Natural killer cell treated with Interleukin-12 subunit alpha and Interleukin-12 subunit beta and Interleukin-15 and Interleukin-18, amount 100 ng/mL, for 72 hours (primary cell): ENCODE results near the gene COBLL1. TPM values are rescaled to one million over a fixed set of nuclear protein-coding genes. Genes with fewer than 3 reads are reported as not detected.

Source experiments
- ATAC-seq, 2 donors: fragments of 150-1000 bp; cut with Tn5 transposase in 1 of 2; sonication (Bioruptor Pico), chemical (Tn5 transposase) in 1 of 2; 2 replicates each; pipeline ENCODE4 v1.10.0; 2021
- DNase-seq: peaks from one replicate; pipeline ENCODE4 v3.0.0; 2022; ENCODE audit warnings: low spot score
- H3K27ac Mint-ChIP-seq, 2 donors: 1 replicate in 1 of 2; 2 replicates in 1 of 2; pipeline ENCODE4 v1.8.0; 2022; ENCODE audit warnings: mixed read lengths in 2 of 2, mild to moderate bottlenecking in 1 of 2, moderate library complexity in 1 of 2
- H3K27me3 Mint-ChIP-seq, 2 donors: 1 replicate in 1 of 2; 2 replicates in 1 of 2; pipeline ENCODE4 v1.8.0; 2022; ENCODE audit warnings: mixed read lengths in 2 of 2
- H3K36me3 Mint-ChIP-seq: one replicate; pipeline ENCODE4 v1.8.0; 2022; ENCODE audit warnings: mixed read lengths
- H3K4me1 Mint-ChIP-seq, 2 donors: 1 replicate in 1 of 2; 2 replicates in 1 of 2; pipeline ENCODE4 v1.8.0; 2022; ENCODE audit warnings: low read depth in 2 of 2, mixed read lengths in 2 of 2, mild to moderate bottlenecking in 1 of 2
- H3K4me3 Mint-ChIP-seq: one replicate; pipeline ENCODE4 v1.8.0; 2022; ENCODE audit warnings: mixed read lengths
- H3K9me3 Mint-ChIP-seq: 2 replicates; pipeline ENCODE4 v1.8.0; 2022; ENCODE audit warnings: mixed read lengths
- total RNA-seq, 2 donors: library from RNA; stranded (reverse); gene quantifications; one replicate each; pipeline ENCODE4 v1.2.3, GENCODE V29; 2022

COBLL1 gene
- total RNA-seq, 2 donors from 2014 or later, result 0.19 to 3.1 TPM

GRCh38 chr2:164842624-164842966 is 972 bp upstream of the COBLL1 start:
- Mint-ChIP-seq H3K27ac (no peak overlapping the region), H3K27me3 (peaks cover 13 to 22% of the 10 kb centered on the region in 2 donors), H3K36me3 (no peaks in the 10 kb centered on the region), H3K4me1 (peaks cover 0 to 8% of the 10 kb centered on the region in 2 donors), H3K4me3 (no peak overlapping the region), H3K9me3 (no peaks in the 10 kb centered on the region)
- DNase-seq, result no peak
- no peak for ATAC-seq

GRCh38 chr2:164840930-164841718 is 499 bp downstream of the COBLL1 start:
- ATAC-seq (peak; percentile 73 to 77), DNase-seq (no peak)
- no peaks in the 10 kb centered on the region for H3K36me3 Mint-ChIP-seq
- H3K9me3 Mint-ChIP-seq, result no peaks in the 10 kb centered on the region
- no peak overlapping the region for H3K27ac Mint-ChIP-seq
- H3K4me1 Mint-ChIP-seq, result peaks cover 0 to 8% of the 10 kb centered on the region in 2 donors
- H3K4me3 Mint-ChIP-seq, result peak overlapping the region; percentile 54
- H3K27me3 Mint-ChIP-seq, result peaks cover 13 to 22% of the 10 kb centered on the region in 2 donors

GRCh38 chr2:164840458-164840929 is 1.1 kb downstream of the COBLL1 start:
- peaks cover 14 to 22% of the 10 kb centered on the region in 2 donors for H3K27me3 Mint-ChIP-seq
- H3K36me3 Mint-ChIP-seq, result no peaks in the 10 kb centered on the region
- DNase-seq, result no peak
- ATAC-seq, result peak in 1 of 2 donors; percentile 28
- no peak overlapping the region for H3K27ac Mint-ChIP-seq
- H3K4me3 Mint-ChIP-seq, result peak overlapping the region; percentile 36
- no peaks in the 10 kb centered on the region for H3K9me3 Mint-ChIP-seq
- H3K4me1 Mint-ChIP-seq, result peaks cover 0 to 8% of the 10 kb centered on the region in 2 donors

GRCh38 chr2:164839914-164840457 is 1.6 kb downstream of the COBLL1 start:
- Mint-ChIP-seq H3K9me3 (no peaks in the 10 kb centered on the region), H3K4me1 (peaks cover 0 to 8% of the 10 kb centered on the region in 2 donors), H3K27me3 (peaks cover 19 to 22% of the 10 kb centered on the region in 2 donors), H3K27ac (no peak overlapping the region), H3K4me3 (peak overlapping the region; percentile 36), H3K36me3 (no peaks in the 10 kb centered on the region)
- DNase-seq, result no peak
- ATAC-seq, result no peak

GRCh38 chr2:164837807-164838206 is 3.8 kb downstream of the COBLL1 start:
- Mint-ChIP-seq H3K4me3 (no peak overlapping the region), H3K9me3 (no peaks in the 10 kb centered on the region), H3K27me3 (peaks cover 12 to 20% of the 10 kb centered on the region in 2 donors), H3K27ac (no peak overlapping the region), H3K36me3 (no peaks in the 10 kb centered on the region), H3K4me1 (peaks cover 0 to 8% of the 10 kb centered on the region in 2 donors)
- ATAC-seq, result no peak
- no peak for DNase-seq

GRCh38 chr2:164836907-164837306 is 4.7 kb downstream of the COBLL1 start:
- no peak for DNase-seq
- no peak for ATAC-seq
- H3K9me3 Mint-ChIP-seq, result no peaks in the 10 kb centered on the region
- peaks cover 12 to 18% of the 10 kb centered on the region in 2 donors for H3K27me3 Mint-ChIP-seq
- no peak overlapping the region for H3K4me3 Mint-ChIP-seq
- H3K27ac Mint-ChIP-seq, result no peak overlapping the region
- H3K36me3 Mint-ChIP-seq, result no peaks in the 10 kb centered on the region
- H3K4me1 Mint-ChIP-seq, result peaks cover 0 to 8% of the 10 kb centered on the region in 2 donors

- Mint-ChIP-seq H3K27ac (no peak overlapping the region), H3K36me3 (no peaks in the 10 kb centered on the region), H3K4me1 (peaks cover 0 to 2% of the 10 kb centered on the region in 2 donors), H3K9me3 (no peaks in the 10 kb centered on the region), H3K27me3 (peaks cover 9 to 13% of the 10 kb centered on the region in 2 donors), H3K4me3 (no peak overlapping the region)
- ATAC-seq (no peak), DNase-seq (no peak)
Measured at GRCh38 chr2:164835302-164835701, 6.3 kb downstream of the COBLL1 start.

- peaks cover 5 to 11% of the 10 kb centered on the region in 2 donors for H3K27me3 Mint-ChIP-seq
- no peaks in the 10 kb centered on the region for H3K4me1 Mint-ChIP-seq
- H3K27ac Mint-ChIP-seq, result no peak overlapping the region
- no peak overlapping the region for H3K4me3 Mint-ChIP-seq
- DNase-seq (no peak), ATAC-seq (no peak)
- no peaks in the 10 kb centered on the region for H3K9me3 Mint-ChIP-seq
- no peaks in the 10 kb centered on the region for H3K36me3 Mint-ChIP-seq
Measured at GRCh38 chr2:164831887-164832286, 9.7 kb downstream of the COBLL1 start.

GRCh38 chr2:164831180-164831579 is 10.4 kb downstream of the COBLL1 start:
- Mint-ChIP-seq H3K4me3 (no peak overlapping the region), H3K9me3 (no peaks in the 10 kb centered on the region), H3K27ac (no peak overlapping the region), H3K36me3 (no peaks in the 10 kb centered on the region), H3K4me1 (no peaks in the 10 kb centered on the region), H3K27me3 (peaks cover 5 to 11% of the 10 kb centered on the region in 2 donors)
- DNase-seq, result no peak
- ATAC-seq, result no peak

- Mint-ChIP-seq H3K36me3 (no peaks in the 10 kb centered on the region), H3K4me1 (no peaks in the 10 kb centered on the region), H3K4me3 (no peak overlapping the region), H3K9me3 (no peaks in the 10 kb centered on the region), H3K27ac (no peak overlapping the region), H3K27me3 (peaks cover 5% of the 10 kb centered on the region in 2 donors)
- no peak for ATAC-seq
- no peak for DNase-seq
Measured at GRCh38 chr2:164826293-164827243, 15.1 kb downstream of the COBLL1 start.

- Mint-ChIP-seq H3K27me3 (peaks cover 2 to 5% of the 10 kb centered on the region in 2 donors), H3K9me3 (no peaks in the 10 kb centered on the region), H3K27ac (no peak overlapping the region), H3K4me1 (no peaks in the 10 kb centered on the region), H3K4me3 (no peak overlapping the region), H3K36me3 (no peaks in the 10 kb centered on the region)
- ATAC-seq, result no peak
- no peak for DNase-seq
Measured at GRCh38 chr2:164824872-164825271, 16.8 kb downstream of the COBLL1 start.

GRCh38 chr2:164823126-164823525 is 18.5 kb downstream of the COBLL1 start:
- Mint-ChIP-seq H3K4me1 (no peaks in the 10 kb centered on the region), H3K27ac (no peak overlapping the region), H3K36me3 (no peaks in the 10 kb centered on the region), H3K27me3 (no peaks in the 10 kb centered on the region), H3K9me3 (no peaks in the 10 kb centered on the region), H3K4me3 (no peak overlapping the region)
- no peak for ATAC-seq
- no peak for DNase-seq

GRCh38 chr2:164821338-164821737 is 20.3 kb downstream of the COBLL1 start:
- ATAC-seq, result no peak
- Mint-ChIP-seq H3K36me3 (no peaks in the 10 kb centered on the region), H3K27me3 (no peaks in the 10 kb centered on the region), H3K4me1 (no peaks in the 10 kb centered on the region), H3K9me3 (no peaks in the 10 kb centered on the region), H3K27ac (no peak overlapping the region), H3K4me3 (no peak overlapping the region)
- DNase-seq, result no peak
